K562 (cell line): ENCODE results near the gene IFIT2. TPM values are rescaled to one million over a fixed set of nuclear protein-coding genes. Genes with fewer than 3 reads are reported as not detected.

Experiments
- ATAC-seq: fragments of 200-7000 bp; cut with Tn5 transposase; 3 replicates; pipeline ENCODE4 v1.9.1; 2020; ENCODE audit warnings: moderate library complexity
- BruUV-seq: library from RNA; stranded (reverse); fragments of 400-500 nt; replicated peaks from 2 replicates; lab custom pipeline; 2021; lab: Mats Ljungman, UMichigan
- CTCF ChIA-PET: fragments of 300-600 bp; formaldehyde crosslinking; extraction: SDS; loops from one replicate; lab custom pipeline; 2021; ENCODE audit warnings: low intra/inter-chr PET ratio; lab: Yijun Ruan, JAX
- POLR2A ChIA-PET: fragments of 300-600, 350-650 bp; sonication (Branson Sonifier 250); formaldehyde crosslinking; extraction: SDS; loops from one replicate; lab custom pipeline; 2021; ENCODE audit warnings: antibody characterized with exemption, inconsistent platforms; lab: Yijun Ruan, JAX
- DNase-seq, 4 experiments: peaks; one replicate each; pipeline versions ENCODE4 v3.0.0 to v3.0.0-alpha.2; 2011 to 2018; ENCODE audit warnings: low spot score in 3 of 4, mixed read lengths in 3 of 4; ENCODE audit errors: extremely low read depth in 1 of 4
- FAIRE-seq: peaks from 2 replicates; lab custom pipeline; 2011; peaks lifted over from hg19 to GRCh38; lab: Jason Lieb, UNC
- H2AFZ ChIP-seq: 2 replicates; pipeline ENCODE4 v1.6.0; 2011; ENCODE audit warnings: low read depth, low read length, control low read depth, inconsistent platforms
- H3K27ac ChIP-seq: fragments of 200-600 bp; 3 replicates; pipeline ENCODE4 v1.8.0; 2011; ENCODE audit warnings: low read depth, mild to moderate bottlenecking, control low read depth, inconsistent platforms, low read length, moderate library complexity, mixed read lengths; ENCODE audit errors: extremely low read depth
- H3K27me3 ChIP-seq, 2 experiments: fragments of 300-600 bp in 1 of 2; 2 replicates in 1 of 2; 3 replicates in 1 of 2; pipeline versions ENCODE4 v1.6.0 to v1.8.0; 2011; ENCODE audit warnings: inconsistent platforms in 2 of 2, low read length in 2 of 2, mild to moderate bottlenecking in 1 of 2, mixed read lengths in 1 of 2, moderate library complexity in 1 of 2; ENCODE audit not compliant: control insufficient read depth in 2 of 2, insufficient read depth in 2 of 2
- H3K36me3 ChIP-seq: fragments of 300-600 bp; 3 replicates; pipeline ENCODE4 v1.8.0; 2011; ENCODE audit warnings: mild to moderate bottlenecking, low read length, inconsistent platforms; ENCODE audit not compliant: control insufficient read depth, insufficient read depth
- H3K4me1 ChIP-seq, 2 experiments: fragments of 200-600 bp in 1 of 2; replicated peaks in 1 of 2; 2 replicates in 1 of 2; 3 replicates in 1 of 2; pipeline versions ENCODE4 v1.5.1 to v1.8.0; 2011; ENCODE audit warnings: inconsistent platforms in 2 of 2, low read length in 2 of 2, mild to moderate bottlenecking in 1 of 2, mixed read lengths in 1 of 2, moderate library complexity in 1 of 2; ENCODE audit not compliant: control insufficient read depth in 2 of 2, insufficient read depth in 2 of 2
- H3K4me2 ChIP-seq: 2 replicates; pipeline ENCODE4 v1.6.1; 2011; ENCODE audit warnings: low read length, control low read depth, inconsistent platforms, mixed read lengths; ENCODE audit not compliant: insufficient read depth
- H3K4me3 ChIP-seq: fragments of 200-600 bp; sonication (generic), shearing (Covaris generic); 2 replicates; pipeline ENCODE4 v1.5.1; 2016; ENCODE audit warnings: control low read depth, inconsistent platforms
- H3K79me2 ChIP-seq: fragments of 200-600 bp; 3 replicates; pipeline ENCODE4 v1.8.0; 2011; ENCODE audit warnings: low read length, inconsistent platforms; ENCODE audit not compliant: control insufficient read depth, insufficient read depth
- H3K9ac ChIP-seq, 2 experiments: 2 replicates each; pipeline versions ENCODE4 v1.6.0 to v1.6.1; 2011; ENCODE audit warnings: low read depth in 2 of 2, low read length in 2 of 2, control low read depth in 1 of 2, inconsistent platforms in 1 of 2, mild to moderate bottlenecking in 1 of 2, mixed read lengths in 1 of 2; ENCODE audit not compliant: insufficient read depth in 1 of 2
- H3K9me1 ChIP-seq: one replicate; pipeline ENCODE4 v1.6.0; 2011; ENCODE audit warnings: inconsistent platforms, mild to moderate bottlenecking, low read length, moderate library complexity; ENCODE audit not compliant: control insufficient read depth, insufficient read depth
- H3K9me3 ChIP-seq: replicated peaks from 2 replicates; pipeline ENCODE4 v1.5.1; 2011; ENCODE audit warnings: low read depth, low read length, inconsistent platforms; ENCODE audit not compliant: control insufficient read depth, insufficient read depth
- H4K20me1 ChIP-seq: replicated peaks from 2 replicates; pipeline ENCODE4 v1.6.1; 2011; ENCODE audit warnings: low read length, inconsistent platforms, mixed read lengths; ENCODE audit not compliant: control insufficient read depth, insufficient read depth
- CEBPB ChIP-seq: fragments of 450-650 bp; IDR thresholded peaks from 2 replicates; pipeline ENCODE4 v1.6.1; 2016; ENCODE audit warnings: missing genetic modification characterization, missing compliant biosample characterization
- CHD2 ChIP-seq: IDR thresholded peaks from 2 replicates; pipeline ENCODE4 v1.6.1; 2011; ENCODE audit warnings: low read depth, low read length
- E2F3 ChIP-seq: fragments of 250-450 bp; sonication (Bioruptor Pico); IDR thresholded peaks from 2 replicates; pipeline ENCODE4 v1.4.0; 2020; ENCODE audit warnings: mild to moderate bottlenecking
- ELF1 ChIP-seq: fragments of 200-800 bp; sonication (Bioruptor generic); IDR thresholded peaks from 2 replicates; pipeline ENCODE4 v1.6.1; 2016; ENCODE audit warnings: missing genetic modification characterization, missing compliant biosample characterization
- EWSR1 ChIP-seq: fragments of 450-650 bp; IDR thresholded peaks from 2 replicates; pipeline ENCODE4 v1.6.1; 2018; ENCODE audit warnings: borderline replicate concordance, mild to moderate bottlenecking, low read depth, moderate library complexity; ENCODE audit not compliant: partially characterized antibody
- KLF1 ChIP-seq: fragments of 450-650 bp; IDR thresholded peaks from 2 replicates; pipeline ENCODE4 v1.6.1; 2016; ENCODE audit warnings: missing genetic modification characterization, missing compliant biosample characterization
- KLF16 ChIP-seq: IDR thresholded peaks from 2 replicates; pipeline ENCODE4 v1.6.1; 2016; ENCODE audit warnings: antibody characterized with exemption
- NCOA1 ChIP-seq: fragments of 450-650 bp; IDR thresholded peaks from 2 replicates; pipeline ENCODE4 v1.6.1; 2016; ENCODE audit warnings: low read depth
- POLR2AphosphoS2 ChIP-seq: IDR thresholded peaks from 2 replicates; pipeline ENCODE4 v1.6.1; 2012; ENCODE audit warnings: low read length, improper control_type of control experiment
- RFX5 ChIP-seq: IDR thresholded peaks from 2 replicates; pipeline ENCODE4 v1.6.1; 2011; ENCODE audit warnings: low read depth, mild to moderate bottlenecking, improper control_type of control experiment, low read length
- ZNF263 ChIP-seq: sonication (generic); formaldehyde crosslinking; IDR thresholded peaks from 2 replicates; pipeline ENCODE4 v1.8.0; 2022; ENCODE audit warnings: mild to moderate bottlenecking, missing genetic modification reagents, borderline replicate concordance
- ZNF695 ChIP-seq: fragments of 450-650 bp; formaldehyde crosslinking; IDR thresholded peaks from 2 replicates; pipeline ENCODE4 v1.4.0; 2020; ENCODE audit warnings: mild to moderate bottlenecking, moderate library complexity
- WGBS: fragments of 100-300 bp; shearing (Covaris generic); methylation state at CpG from one replicate; pipeline ENCODE4 v1.1.6; 2016; ENCODE audit warnings: low coverage, mixed read lengths; ENCODE audit not compliant: insufficient coverage; ENCODE audit errors: missing lambda C conversion rate; 5-methylcytosine and 5-hydroxymethylcytosine counted together
- in situ Hi-C: fragments of 300-500 bp; cut with MboI; formaldehyde crosslinking; loops from 4 replicates; pipeline ENCODE4 v1.15.0; 2018; ENCODE audit warnings: inconsistent platforms, mixed read lengths
- intact Hi-C: fragments of 100-400 bp; cut with micrococcal nuclease; formaldehyde crosslinking; loops from 2 replicates; pipeline ENCODE4 v1.14.2; 2022
- polyA plus RNA-seq, 8 experiments: library from polyadenylated mRNA; depleted of rRNA in 4 of 8; stranded (reverse) in 5 of 8; unstranded in 3 of 8; fragments of >200 nt; fragmentation: Nextera tagmentation in 2 of 8; fragmentation: Illumina TruSeq in 1 of 8; extraction: Ambion mirVana in 2 of 8; extraction: Trizol in 1 of 8; gene quantifications; 2 replicates each; pipeline versions ENCODE4 v1.2.1 to v1.2.3, GENCODE V29; 2011 to 2014; ENCODE audit warnings: inconsistent platforms in 1 of 8, missing spikeins in 1 of 8
- total RNA-seq, 7 experiments: library from RNA; depleted of rRNA in 6 of 7; stranded (reverse); fragments of >200 nt in 6 of 7; fragmentation: Illumina TruSeq in 2 of 7; extraction: Trizol in 2 of 7; gene quantifications; 2 replicates each; pipeline versions ENCODE4 v1.2.1 to v1.2.3, GENCODE V29; 2011 to 2021; ENCODE audit warnings: low replicate concordance in 1 of 7

The IFIT2 gene
- total and polyA plus RNA-seq, 9 of the 15 experiments (the other 6 are each of a cell fraction or from before 2014, with no cell fraction given) = 0.03 to 0.25 (median 0.10) TPM; not detected in 1

- FAIRE-seq = no peak
- Histone ChIP-seq H3K9ac (no peak overlapping the region), H3K36me3 (no peaks in the 10 kb centered on the region), H3K27ac (no peak overlapping the region), H3K9me3 (no peaks in the 10 kb centered on the region; the same call in 1 of the 2 replicates), H3K4me1 (no peaks in the 10 kb centered on the region), H3K4me3 (peak overlapping the region; percentile 18), H3K9me1 (no peaks in the 10 kb centered on the region), H4K20me1 (no peaks in the 10 kb centered on the region), H2AFZ (peak overlapping the region; percentile 86), H3K79me2 (no peaks in the 10 kb centered on the region), H3K4me2 (peak overlapping the region; percentile 41), H3K27me3 (peaks cover 0 to 2% of the 10 kb centered on the region in 2 experiments; a peak in 2 of 5 replicates)
- 8% methylated on average over 2 of the region's 2 CpGs for WGBS
- intact Hi-C loops = no loop called here
- peak in 1 of 4 experiments; percentile 29 for DNase-seq
- BruUV-seq = no TSS peak
- in situ Hi-C loops = no loop called here
- ATAC-seq = peak; percentile 76
- ChIA-PET CTCF (no interaction called here), POLR2A (interaction anchor here (1.5 kb wide), 1 partner anchor 10 kb away, joined by 3 read pairs; no protein-coding TSS in a partner anchor)
- TF ChIP-seq ELF1 = no peak
- TF ChIP-seq KLF16 = no peak
- peak; percentile 53; the same call in 1 of the 2 replicates for TF ChIP-seq ZNF263 (CRISPR knock-in tag)
- TF ChIP-seq KLF1 = no peak
- peak; percentile 53 for TF ChIP-seq CEBPB (tag)
- no peak for TF ChIP-seq NCOA1
Measured at GRCh38 chr10:89301232-89301631, 614 bp upstream of the IFIT2 start.

- no peak for FAIRE-seq
- POLR2A ChIA-PET = interaction anchor here (1.5 kb wide), 1 partner anchor 12 kb away, joined by 3 read pairs; no protein-coding TSS in a partner anchor
Measured at GRCh38 chr10:89302625-89303024, 779 bp downstream of the IFIT2 start.

More at GRCh38 chr10:89302625-89303024, 779 bp downstream of the IFIT2 start:
- Histone ChIP-seq H3K4me2 (no peak overlapping the region), H3K4me1 (no peaks in the 10 kb centered on the region), H3K79me2 (no peaks in the 10 kb centered on the region), H3K36me3 (no peaks in the 10 kb centered on the region), H3K9me1 (no peaks in the 10 kb centered on the region), H4K20me1 (no peaks in the 10 kb centered on the region), H3K4me3 (no peak overlapping the region), H3K9me3 (no peaks in the 10 kb centered on the region; the same call in 1 of the 2 replicates), H2AFZ (no peak overlapping the region), H3K9ac (no peak overlapping the region), H3K27ac (no peak overlapping the region), H3K27me3 (peaks cover 0 to 6% of the 10 kb centered on the region in 2 experiments; a peak in 2 of 5 replicates)
- in situ Hi-C loops = no loop called here
- 17% methylated on average over 2 of the region's 3 CpGs for WGBS
- TF ChIP-seq RFX5 (no peak), E2F3 (no peak), CHD2 (no peak), EWSR1 (no peak), POLR2AphosphoS2 (no peak), ZNF695 (CRISPR knock-in tag) (no peak)
- CTCF ChIA-PET = no interaction called here
- ATAC-seq = no peak
- BruUV-seq = no TSS peak
- no peak for DNase-seq
- intact Hi-C loops = no loop called here
